M059J (cell line): ENCODE measurements around the gene FBXO30. TPM values are rescaled to one million over a fixed set of nuclear protein-coding genes. Genes with fewer than 3 reads are reported as not detected.

ENCODE experiments used
- DNase-seq: peaks from one replicate; pipeline ENCODE4 v3.0.0-alpha.2; 2012; ENCODE audit warnings: low read depth
- total RNA-seq: library from RNA; depleted of rRNA; stranded (reverse); fragments of >200 nt; shearing (Covaris generic); gene quantifications from 2 replicates; pipeline ENCODE4 v1.2.3, GENCODE V29; 2014

Gene FBXO30
- total RNA-seq, 1 experiment from 2014 or later, result 11.3 TPM

DNA sequence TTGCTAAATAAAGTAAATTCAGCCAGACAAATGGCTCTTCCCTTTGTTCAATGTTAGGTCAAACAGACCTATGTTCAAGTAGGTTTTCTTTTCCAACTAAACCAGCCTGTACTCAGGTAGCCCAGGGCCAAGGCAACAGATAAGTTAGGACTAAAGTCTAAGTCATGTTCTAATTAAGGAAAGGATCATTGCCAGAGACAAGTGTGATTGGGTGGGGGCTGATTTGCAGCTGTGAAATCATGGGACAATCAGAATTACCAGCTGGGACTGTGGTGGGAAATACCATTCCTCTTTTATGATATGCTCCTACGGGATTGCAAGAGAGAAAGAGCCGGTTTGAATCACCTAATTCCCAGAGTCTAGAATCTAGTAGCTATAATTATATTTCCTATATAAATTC, 4.2 kb upstream of the FBXO30 start:
- no peak for DNase-seq

DNA sequence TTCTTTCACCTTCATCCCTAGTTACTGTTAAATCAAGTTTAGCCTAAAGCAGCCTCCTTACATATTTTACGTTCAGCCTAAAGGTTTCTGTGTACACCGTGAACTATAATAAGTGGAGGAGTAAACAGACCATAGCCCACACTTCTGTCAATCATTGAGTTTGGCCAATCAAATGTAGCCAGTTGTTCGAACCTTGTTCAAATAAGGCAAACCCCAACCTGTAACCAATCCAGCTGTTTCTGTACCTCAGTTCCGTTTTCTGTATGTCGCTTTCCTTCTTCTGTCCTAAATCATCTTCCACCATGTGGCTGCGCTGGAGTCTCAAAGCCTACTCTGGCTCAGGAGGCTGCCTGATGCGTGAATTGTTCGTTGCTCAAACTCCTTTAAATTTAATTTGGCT, 1.8 kb upstream of the FBXO30 start:
- DNase-seq, result no peak

DNA sequence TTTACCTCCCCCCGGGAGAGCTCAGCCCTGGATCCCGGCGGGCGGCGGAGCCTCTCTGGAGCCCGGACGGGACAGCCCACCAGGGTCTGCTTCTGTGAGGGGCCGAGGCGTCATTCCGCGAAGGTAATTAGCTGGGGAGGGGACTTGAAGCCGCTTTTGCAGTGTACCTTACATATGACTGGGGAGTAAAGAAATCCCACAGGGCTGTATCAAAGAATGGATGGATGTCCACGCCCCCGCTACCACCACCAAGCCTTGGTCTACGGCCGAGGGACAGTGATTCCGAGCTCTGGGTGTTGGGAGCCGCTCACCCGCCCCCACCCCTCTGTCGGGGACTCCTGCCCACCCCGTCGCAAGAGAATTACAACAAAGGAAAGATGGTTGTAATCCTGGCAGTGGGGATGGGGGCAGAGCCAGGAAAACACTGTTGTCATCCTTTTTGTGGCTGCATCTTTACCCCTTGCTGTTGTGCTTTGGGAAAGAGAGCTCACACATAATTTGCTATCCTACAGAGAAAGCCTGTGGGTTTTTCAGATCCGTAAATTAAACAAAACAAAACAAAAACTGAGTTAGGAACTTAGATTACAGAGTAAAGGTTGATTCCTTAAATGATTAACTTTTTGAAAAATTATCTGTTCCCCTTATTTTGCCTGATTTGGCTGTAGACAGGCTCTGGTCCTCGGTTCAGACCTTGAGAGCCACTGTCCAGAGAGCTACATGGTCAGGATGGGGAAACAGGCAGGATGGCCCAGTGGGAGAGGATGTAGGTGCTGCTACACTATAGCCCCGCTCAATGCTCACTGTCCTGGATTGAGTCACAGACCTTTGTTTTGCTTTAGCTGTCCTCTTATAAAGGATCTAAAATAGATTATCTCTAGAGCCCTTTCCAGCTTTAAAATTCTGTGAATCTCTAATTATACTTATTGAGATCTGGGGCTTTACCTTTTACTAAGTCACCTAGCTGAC, 997 bp upstream of the FBXO30 start:
- peak; percentile 49 for DNase-seq

DNA sequence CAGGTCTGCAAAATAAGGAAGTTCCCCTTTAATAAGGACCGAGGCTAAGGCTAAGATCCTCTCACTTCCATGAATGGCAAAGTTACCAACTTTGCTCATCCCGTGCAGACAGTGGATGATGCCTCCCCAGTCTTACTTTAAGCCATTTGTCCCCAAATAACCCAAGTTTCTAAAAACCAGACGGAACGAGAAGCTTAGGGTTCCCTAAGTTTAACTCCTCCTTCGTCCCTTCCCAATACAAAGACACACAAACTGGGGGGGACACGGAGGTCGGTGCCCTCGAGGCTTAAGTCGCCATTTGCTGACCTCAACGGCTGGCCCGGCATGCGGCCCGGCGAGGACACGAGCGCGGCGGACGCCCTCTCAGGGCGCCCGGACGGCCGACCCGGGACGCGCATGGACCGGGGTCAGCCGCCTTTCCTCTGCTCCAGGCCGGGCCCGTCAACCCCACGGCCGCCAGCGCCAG, 527 bp downstream of the FBXO30 start:
- peak; percentile 71 for DNase-seq

DNA sequence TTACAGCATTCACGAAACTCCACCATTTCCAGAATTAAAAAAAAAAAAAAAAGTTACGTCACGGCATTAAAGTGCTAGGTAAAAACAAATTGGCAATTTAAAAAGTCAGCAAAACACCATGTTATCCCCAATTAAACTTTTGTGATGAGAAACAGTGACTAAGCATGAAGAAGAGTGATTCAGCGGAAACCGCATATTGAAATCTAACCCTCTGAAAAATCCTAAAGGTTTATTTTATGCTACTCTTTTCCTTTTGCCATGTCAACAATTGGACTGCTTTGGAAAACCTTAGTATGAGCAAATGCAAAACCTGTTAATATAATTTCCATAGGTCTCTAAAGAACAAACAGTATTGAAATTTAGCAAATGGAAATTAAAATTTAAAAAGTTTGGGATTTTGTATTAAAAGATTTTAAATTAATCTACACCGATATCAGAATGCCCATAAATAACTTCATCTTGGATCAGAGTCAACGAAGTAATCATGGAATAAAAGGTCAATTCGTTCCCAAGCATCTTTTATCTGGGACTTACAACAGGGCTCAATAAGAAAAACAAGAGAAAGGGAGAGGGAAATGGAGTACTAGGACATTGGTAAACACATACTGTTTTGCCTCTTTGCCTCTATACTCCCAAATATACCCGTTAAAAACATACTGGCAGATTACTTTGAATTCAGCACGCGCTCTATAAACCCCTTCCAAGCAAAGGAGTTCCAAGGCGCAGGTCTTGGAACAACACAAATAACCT, 1.1 kb downstream of the FBXO30 start:
- DNase-seq, result peak; percentile 84

DNA sequence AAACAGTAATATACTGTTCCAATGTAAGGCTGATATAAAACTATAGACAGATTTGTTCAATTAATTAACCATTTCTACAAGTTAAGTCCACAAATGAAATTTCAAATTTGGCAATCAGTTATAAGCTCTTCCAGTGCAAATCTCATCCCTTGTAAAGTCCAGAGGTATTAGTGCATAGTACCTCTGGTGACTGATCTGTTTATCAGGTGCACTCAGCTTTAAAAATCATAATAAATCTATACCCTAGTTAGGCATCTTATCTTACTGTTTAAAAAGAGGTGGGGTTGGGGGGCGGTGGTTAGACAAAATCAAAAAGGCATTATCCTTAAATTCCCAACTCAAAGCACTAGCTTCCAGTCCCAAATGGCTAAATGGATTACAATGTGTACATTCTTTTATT, 2.9 kb downstream of the FBXO30 start:
- DNase-seq, result no peak

DNA sequence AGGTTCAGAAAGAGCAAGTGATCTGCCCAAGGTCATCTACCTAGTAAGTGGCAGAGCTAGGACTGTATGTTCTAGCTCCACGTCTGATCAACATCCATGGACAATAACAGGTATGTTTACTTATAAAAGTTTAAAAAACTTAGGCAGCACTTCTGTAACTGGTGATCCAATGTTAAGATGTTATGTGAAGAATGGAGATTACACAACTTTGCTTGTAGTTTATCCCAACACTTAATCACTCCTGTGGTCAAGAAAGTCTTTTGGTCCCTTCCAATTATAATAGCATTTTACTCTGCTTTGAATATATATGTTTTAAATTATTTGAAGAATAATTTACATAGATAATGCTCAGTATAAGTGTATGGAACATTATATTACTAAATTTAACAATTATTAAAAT, 4.8 kb downstream of the FBXO30 start:
- peak; percentile 37 for DNase-seq

DNA sequence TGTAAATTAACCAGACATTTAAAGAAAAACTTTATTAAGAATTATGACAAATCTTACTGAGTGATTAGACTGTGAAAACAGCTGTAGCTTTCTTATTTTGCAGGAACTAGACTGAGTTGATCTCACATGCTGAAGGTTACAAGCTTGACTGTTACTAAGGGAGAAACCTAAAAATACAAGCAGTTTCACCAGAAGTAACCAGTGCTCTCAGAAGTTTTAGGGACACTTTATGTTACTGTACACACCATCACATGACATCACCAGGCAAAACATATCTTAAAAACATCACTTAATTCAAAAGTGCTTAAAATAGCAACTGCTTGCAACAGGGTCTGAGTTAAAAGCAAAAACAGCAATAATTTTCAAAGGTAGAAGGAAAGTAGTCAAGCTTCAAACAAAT, 5.4 kb downstream of the FBXO30 start:
- DNase-seq, result no peak

DNA sequence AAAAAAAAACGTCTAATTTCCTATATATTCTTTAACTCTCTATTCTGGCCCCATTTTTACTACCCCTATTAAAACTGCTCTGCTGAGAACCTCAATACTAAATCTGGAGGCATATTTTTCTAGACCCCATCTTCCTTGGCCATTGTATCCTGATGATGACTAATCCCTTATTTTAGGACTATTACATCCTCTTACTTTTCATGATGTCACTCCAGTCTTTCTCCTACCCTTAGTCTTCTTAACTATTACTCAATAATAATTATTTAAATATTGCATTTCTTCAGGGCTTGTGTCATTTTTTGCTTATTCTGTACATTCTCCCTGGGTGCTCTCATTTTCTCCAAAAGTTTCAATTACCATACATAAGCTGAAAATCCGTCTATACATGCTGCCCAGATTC, 6.4 kb downstream of the FBXO30 start:
- DNase-seq, result no peak

DNA sequence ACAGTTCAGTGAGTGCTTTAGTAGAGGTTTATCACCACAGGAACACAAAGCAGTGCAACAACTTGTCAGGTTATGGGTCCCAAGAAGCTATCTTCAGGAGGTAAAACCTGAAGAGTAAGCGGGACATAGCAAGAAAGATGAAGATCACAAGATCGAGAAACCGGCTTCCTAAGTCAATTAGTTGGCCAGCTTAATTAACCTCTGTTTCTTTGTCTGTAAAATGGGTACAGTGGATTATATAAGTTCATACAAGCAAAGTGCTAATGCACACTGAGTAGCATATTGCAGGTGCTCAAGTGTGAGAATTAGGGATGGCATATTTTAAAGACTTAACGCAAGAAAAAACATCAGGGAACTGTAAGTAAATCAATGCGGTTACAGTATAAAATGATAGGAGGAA, 12.5 kb downstream of the FBXO30 start:
- DNase-seq, result no peak

DNA sequence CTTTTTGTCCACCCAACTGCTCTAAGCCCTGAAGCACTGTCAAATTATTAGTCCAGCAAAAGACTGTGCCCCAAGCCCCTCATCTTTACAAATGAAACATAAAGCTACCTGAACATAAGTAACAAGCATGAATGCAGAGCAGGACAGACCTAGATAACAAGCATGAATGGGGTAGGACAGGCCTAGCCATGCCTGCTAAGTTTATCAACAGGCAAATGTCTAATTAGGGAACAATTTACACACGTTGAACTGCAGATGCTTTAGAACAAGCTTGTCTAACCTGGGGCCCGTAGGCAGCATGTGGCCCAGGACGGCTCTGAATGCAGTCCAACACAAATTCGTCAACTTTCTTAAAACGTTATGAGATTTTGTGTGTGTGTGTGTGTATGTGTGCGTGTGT, 13.6 kb downstream of the FBXO30 start:
- no peak for DNase-seq

DNA sequence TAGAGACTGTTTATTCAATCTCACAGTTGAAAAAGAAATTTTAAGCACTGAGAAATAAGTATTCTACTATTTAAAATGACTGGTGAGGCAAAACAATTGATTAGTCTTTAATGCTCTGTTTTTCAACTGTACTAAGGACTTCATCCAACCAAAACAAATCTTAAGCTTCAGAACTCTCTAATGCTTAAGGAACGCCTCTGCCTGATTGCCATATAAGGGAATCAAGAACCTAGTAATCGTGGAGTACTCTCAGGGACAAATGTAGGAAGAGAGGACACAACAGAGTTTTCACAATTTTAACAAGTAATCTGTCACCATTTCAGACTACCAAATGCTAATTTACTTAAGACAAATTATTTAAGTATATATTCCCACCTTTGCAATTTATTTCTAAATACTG, 16.1 kb downstream of the FBXO30 start:
- no peak for DNase-seq

DNA sequence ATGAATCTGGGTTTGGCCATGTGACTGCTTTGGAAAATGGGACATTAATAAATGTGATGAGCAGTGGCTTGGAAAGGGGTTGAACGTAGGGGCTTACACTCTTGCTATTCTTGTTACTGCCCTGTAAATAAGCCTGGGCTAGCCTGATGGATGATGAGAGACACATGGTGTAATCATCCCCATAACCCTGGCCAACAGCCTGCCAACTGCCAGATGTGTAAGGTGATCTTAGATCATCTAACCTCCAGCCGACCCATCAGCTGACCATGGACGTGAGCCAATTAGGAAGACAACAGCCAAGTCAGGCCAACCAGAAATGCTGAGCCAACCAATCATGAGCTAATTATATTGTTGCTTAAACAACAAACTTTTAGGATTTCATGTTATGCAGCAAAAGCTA, 25.2 kb downstream of the FBXO30 start:
- DNase-seq, result no peak

DNA sequence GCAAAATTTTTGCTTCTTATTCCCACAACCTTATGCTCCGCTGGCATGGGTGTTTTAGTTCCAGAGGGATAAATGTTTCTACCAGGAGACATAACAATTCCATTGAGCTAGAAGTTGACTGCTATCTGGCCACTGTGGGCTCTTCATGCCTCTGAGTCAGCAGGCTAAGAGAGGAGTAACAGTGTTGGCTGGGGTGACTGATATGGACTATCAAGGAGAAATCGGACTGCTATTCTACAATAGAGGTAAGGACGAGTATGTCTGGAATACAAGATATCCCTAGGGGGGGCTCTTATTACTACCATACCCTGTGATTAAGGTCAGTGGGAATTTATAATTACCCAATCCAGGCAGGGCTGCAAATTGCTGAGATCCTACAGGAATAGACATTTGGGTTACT, 26.9 kb downstream of the FBXO30 start:
- DNase-seq, result no peak

DNA sequence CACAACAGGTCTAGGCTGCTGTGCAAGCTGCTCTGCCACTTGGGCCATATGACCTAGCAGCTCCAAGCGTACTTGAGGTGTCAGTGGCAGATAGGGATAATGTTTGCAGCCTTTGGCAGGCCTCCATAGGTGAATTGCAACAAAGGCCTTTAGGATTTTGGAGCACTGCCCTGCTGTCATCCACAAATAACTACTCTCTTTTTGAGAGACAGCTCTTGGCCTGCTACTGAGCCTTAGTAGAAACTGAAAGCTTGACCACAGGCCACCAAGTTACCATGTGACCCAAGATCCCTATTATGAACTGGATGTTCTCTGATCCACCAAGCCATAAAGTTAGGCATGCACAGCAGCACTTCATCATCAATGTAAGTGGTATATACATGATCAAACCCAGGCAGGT, 29.9 kb downstream of the FBXO30 start:
- DNase-seq, result no peak

DNA sequence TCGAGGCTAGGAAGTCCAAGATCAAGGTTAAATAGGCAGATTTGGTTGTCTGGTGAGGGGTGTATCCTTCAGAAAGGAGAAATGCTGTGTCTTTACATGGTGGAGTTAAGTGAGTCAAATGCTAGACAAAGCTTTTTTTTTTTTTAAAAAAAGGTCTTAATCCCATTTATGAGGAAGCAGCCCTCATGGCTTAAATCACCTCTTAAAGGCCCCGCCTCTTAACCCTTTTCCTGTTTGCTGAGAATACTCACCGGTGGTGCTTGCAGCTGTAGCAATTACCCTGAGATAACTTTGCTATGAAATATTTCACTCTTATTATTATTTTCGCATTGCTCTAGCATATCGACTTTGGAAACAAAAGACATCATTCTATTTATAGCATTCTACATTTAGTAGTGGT, 30.8 kb downstream of the FBXO30 start:
- DNase-seq, result no peak

DNA sequence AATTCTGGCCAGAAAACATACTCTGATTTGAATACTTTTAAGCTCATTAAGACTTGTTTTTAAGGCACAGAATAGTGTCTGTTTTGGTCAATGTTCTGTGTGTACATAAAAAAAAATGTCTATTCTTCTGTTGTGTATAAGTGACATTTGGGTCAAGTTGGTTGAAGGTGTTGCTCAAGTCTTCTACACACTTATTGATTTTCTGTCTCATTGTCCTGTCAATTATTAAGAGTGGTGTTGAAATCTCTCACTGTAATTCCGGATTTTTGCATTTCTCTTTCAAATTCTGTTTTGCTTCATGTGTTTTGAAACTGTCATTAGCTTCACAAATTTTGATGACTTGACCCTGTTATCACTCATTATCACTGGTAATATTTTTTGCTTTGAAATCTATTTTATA, 41.7 kb downstream of the FBXO30 start:
- no peak for DNase-seq

DNA sequence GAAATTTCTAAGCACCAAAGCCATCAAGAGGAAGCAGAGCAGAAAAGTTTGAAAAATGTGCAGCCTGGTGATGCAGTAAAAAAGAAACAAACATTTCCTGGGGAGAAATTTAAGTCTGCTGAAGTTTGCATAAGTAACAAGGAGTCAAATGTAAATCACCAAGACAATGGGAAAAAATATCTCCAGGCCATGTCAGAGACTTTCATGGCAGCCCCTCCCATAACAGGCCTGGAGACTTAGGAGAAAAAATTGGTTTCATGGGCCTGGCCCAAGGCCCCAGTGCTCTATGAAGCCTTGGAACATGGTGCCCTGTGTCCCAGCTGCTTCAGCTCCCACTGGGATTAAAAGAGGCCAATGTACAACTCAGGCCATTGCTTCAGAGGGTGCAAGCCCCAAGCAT, 49.1 kb downstream of the FBXO30 start:
- DNase-seq, result peak; percentile 5

DNA sequence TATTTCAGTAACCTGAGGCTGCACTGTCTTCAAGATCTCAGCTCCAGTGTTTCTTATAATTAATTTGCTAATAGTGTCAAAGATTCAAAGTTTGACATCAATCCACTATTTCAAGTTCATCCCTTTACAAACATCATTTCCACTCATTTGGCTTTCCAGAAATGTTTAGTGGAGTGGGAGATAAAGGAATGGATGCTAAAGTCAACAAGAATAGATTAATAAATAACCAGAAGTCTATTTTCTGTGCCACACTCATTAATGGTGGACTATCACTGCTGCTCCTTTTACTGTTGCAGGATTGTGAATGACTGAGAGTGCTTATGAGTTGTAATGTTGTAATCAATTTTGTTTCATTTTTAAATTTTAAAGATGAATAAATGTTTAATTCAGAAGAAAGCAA, 50.9 kb downstream of the FBXO30 start:
- no peak for DNase-seq

DNA sequence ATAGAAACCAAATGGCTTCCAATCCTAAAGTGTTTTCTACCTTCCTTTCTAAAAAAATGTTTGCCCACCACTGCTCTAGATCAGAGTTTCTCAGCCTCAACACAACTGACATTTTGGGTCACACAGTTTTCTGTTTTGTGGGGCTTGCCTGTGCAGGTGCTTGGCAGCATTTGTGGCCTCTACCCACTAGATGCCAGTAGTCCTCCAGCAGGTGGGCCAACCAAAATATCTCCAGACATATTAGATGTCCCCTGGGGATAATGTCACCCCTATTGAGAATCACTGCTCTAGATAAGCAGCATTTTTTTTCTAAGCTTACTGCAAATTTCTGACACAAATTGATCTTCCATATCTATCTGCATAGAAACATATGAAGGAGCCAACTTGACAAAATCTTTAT, 53.0 kb downstream of the FBXO30 start:
- DNase-seq, result no peak

DNA sequence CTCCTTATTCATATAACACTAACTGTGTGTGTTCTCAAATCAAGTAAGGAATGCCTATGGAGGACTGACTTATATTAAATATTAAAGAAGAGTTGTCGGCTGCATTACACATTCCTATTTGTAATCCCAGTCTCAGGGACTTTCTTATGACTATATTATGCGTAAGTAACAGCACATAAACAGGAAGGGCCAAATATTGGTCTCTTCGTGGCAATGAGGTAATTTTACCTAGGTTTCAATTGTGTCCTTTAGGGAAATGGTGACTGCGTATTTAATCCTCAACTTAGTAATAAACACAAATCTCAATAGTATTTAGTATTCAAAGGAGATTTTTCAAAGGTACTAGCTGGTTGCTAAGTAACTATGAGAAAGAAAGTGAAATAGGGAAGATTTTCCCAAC, 56.5 kb downstream of the FBXO30 start:
- no peak for DNase-seq

DNA sequence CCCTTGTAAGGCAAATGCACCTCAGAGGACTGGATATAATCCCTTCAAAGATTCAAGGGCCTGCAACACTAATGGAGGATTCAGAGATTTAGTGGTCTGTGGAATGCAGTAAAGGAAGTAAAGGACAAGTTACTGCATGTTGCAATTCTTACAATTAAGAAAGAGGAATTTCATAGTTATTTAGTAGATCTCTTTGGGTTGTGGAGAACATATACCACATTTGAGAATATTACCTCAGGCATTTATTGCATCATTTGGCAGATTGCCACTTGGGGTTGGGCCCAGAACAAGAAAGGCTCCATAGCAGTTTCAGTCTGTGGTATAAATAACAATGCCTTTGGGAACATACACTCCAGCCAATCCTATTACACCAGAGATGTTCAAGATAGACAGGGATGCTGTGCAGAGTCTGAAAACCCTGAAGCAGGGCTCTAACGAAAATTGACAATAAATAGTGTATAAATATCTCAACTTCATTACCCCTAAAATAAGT, 58.4 kb downstream of the FBXO30 start:
- DNase-seq, result peak; percentile 91

DNA sequence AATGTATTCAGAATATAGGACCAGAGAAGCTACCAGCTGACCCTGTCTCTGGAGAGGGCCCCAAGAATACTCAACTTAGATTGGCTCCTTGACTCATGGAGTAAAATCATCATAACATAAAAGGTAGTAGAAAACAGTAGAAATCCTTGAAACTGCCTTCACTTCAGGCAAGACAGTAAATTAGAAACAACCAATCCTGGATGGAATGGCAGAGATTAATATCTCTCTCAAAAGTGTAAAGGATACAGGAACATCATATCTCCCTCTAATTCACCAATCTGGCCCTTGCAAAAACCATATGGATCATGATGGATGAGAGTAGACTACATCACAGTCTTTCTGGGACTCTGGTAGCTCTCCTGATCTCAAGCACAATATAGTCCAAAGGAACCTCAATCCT, 58.9 kb downstream of the FBXO30 start:
- DNase-seq, result no peak
